ENCODE data around the gene CISD3. TPM values are rescaled to one million over a fixed set of nuclear protein-coding genes. Genes with fewer than 3 reads are reported as not detected.
"Not testable (repeated sequence)": the region's sequence is repeated elsewhere in the genome, so short reads cannot be mapped to it uniquely, and the experiment has no call there.

CISD3 gene
- polyA plus RNA-seq, 5 donors = 9.5 to 20.5 (median 11.5) TPM

- DNase-seq = no peak
Observed at GRCh38 chr17:38724337-38724988, 5.7 kb upstream of the CISD3 start.

GRCh38 chr17:38725066-38725465 lies 5.1 kb upstream of the CISD3 start:
- no peak for DNase-seq

- not testable (repeated sequence) for DNase-seq
Observed at GRCh38 chr17:38726145-38726544, 4.0 kb upstream of the CISD3 start.

GRCh38 chr17:38727736-38728135 lies 2.4 kb upstream of the CISD3 start:
- DNase-seq = no peak

GRCh38 chr17:38728290-38728831 lies 1.8 kb upstream of the CISD3 start:
- no peak for DNase-seq

- no peak for DNase-seq
Observed at GRCh38 chr17:38729368-38729885, 714 bp upstream of the CISD3 start.

- DNase-seq = no peak
Observed at GRCh38 chr17:38730526-38731379, 612 bp downstream of the CISD3 start.

- DNase-seq = no peak
Observed at GRCh38 chr17:38731526-38732294, 1.6 kb downstream of the CISD3 start.

GRCh38 chr17:38732376-38733281 lies 2.5 kb downstream of the CISD3 start:
- DNase-seq = no peak

GRCh38 chr17:38733282-38733981 lies 3.3 kb downstream of the CISD3 start:
- no peak for DNase-seq

- no peak for DNase-seq
Observed at GRCh38 chr17:38733982-38734973, 4.1 kb downstream of the CISD3 start.

- no peak for DNase-seq
Observed at GRCh38 chr17:38735161-38735997, 5.2 kb downstream of the CISD3 start.

- DNase-seq = no peak
Observed at GRCh38 chr17:38738007-38738662, 8.0 kb downstream of the CISD3 start.

- DNase-seq = no peak
Observed at GRCh38 chr17:38738686-38739085, 8.5 kb downstream of the CISD3 start.

- no peak for DNase-seq
Observed at GRCh38 chr17:38739305-38739704, 9.2 kb downstream of the CISD3 start.

GRCh38 chr17:38740044-38740443 lies 9.9 kb downstream of the CISD3 start:
- DNase-seq = no peak

GRCh38 chr17:38740806-38741205 lies 10.7 kb downstream of the CISD3 start:
- DNase-seq = no peak
